Left forelimb (tissue), 1 donor: ENCODE results near the gene P2RY13.

Experiments
- DNase-seq: peaks from one replicate; pipeline ENCODE4 v3.0.0-alpha.2; 2018; ENCODE audit warnings: low spot score

P2RY13 gene

GRCh38 chr3:151293127-151293526 lies 36.2 kb downstream of the P2RY13 start:
- DNase-seq: no peak

- DNase-seq: no peak
These were observed 38.7 kb downstream of the P2RY13 start for GRCh38 chr3:151290673-151291072.

- no peak for DNase-seq
These were observed 39.9 kb downstream of the P2RY13 start for GRCh38 chr3:151289445-151289844.

- no peak for DNase-seq
These were observed 43.4 kb downstream of the P2RY13 start for GRCh38 chr3:151285940-151286339.

- no peak for DNase-seq
These were observed 45.4 kb downstream of the P2RY13 start for GRCh38 chr3:151283907-151284461.

- DNase-seq: no peak
These were observed 46.0 kb downstream of the P2RY13 start for GRCh38 chr3:151283387-151283786.

- no peak for DNase-seq
These were observed 46.4 kb downstream of the P2RY13 start for GRCh38 chr3:151282921-151283320.

- DNase-seq: no peak
These were observed 47.6 kb downstream of the P2RY13 start for GRCh38 chr3:151281671-151282324.

GRCh38 chr3:151278230-151278629 lies 51.1 kb downstream of the P2RY13 start, which contains the start of gene P2RY14:
P2RY14 (minus strand) TSS chr3:151278542; CDS start chr3:151214316, 64,226 bp downstream.
- no peak for DNase-seq

GRCh38 chr3:151276687-151277042 lies 52.7 kb downstream of the P2RY13 start:
- DNase-seq: no peak
